Stomach (tissue), 9 donors: ENCODE data around the gene RBMS1. TPM values are rescaled to one million over a fixed set of nuclear protein-coding genes. Genes with fewer than 3 reads are reported as not detected.

ENCODE experiments used
- DNase-seq, 2 donors: peaks; one replicate each; pipeline versions ENCODE4 v3.0.0 to v3.0.0-alpha.2; 2013 to 2019
- H3K27ac ChIP-seq, 5 donors: fragments of 200-600 bp in 4 of 5; sonication (generic) in 4 of 5; one replicate each; pipeline ENCODE4 v1.5.1; 2013 to 2019; ENCODE audit warnings: mild to moderate bottlenecking in 1 of 5, moderate library complexity in 1 of 5
- H3K27me3 ChIP-seq, 3 donors: fragments of 200-600 bp; sonication (generic); one replicate each; pipeline ENCODE4 v1.5.1; 2017 to 2019; ENCODE audit warnings: mixed run types in 1 of 3
- H3K36me3 ChIP-seq, 4 donors: fragments of 200-600 bp; sonication (generic); 1 replicate in 3 of 4; 2 replicates in 1 of 4; pipeline ENCODE4 v1.5.1; 2016 to 2019
- H3K4me1 ChIP-seq, 4 donors: fragments of 200-600 bp; sonication (generic); one replicate each; pipeline ENCODE4 v1.5.1; 2016 to 2019
- H3K4me3 ChIP-seq, 4 donors: fragments of 200-600 bp; sonication (generic) in 3 of 4; one replicate each; pipeline ENCODE4 v1.5.1; 2016 to 2019; ENCODE audit warnings: mild to moderate bottlenecking in 1 of 4
- H3K9me3 ChIP-seq, 4 donors: fragments of 200-600 bp; sonication (generic); one replicate each; pipeline ENCODE4 v1.5.1; 2016 to 2019
- EP300 ChIP-seq: sonication (generic); formaldehyde crosslinking; IDR thresholded peaks from one replicate; pipeline ENCODE4 v1.6.1; 2017; ENCODE audit warnings: antibody characterized with exemption
- POLR2A ChIP-seq, 4 donors: fragments of 450-650 bp; IDR thresholded peaks; one replicate each; pipeline ENCODE4 v1.6.1; 2016; ENCODE audit warnings: antibody characterized with exemption in 4 of 4, control low read depth in 2 of 4, mild to moderate bottlenecking in 1 of 4, moderate library complexity in 1 of 4
- POLR2AphosphoS5 ChIP-seq, 3 donors: sonication (generic); formaldehyde crosslinking; IDR thresholded peaks; one replicate each; pipeline ENCODE4 v1.6.1; 2016; ENCODE audit warnings: antibody characterized with exemption in 3 of 3
- WGBS, 5 donors: extraction: QIAGEN DNeasy Blood & Tissue Kit in 3 of 5; methylation state at CpG; one replicate each; pipeline versions ENCODE4 v1.1.5 to v1.1.7; 2013 to 2018; 5-methylcytosine and 5-hydroxymethylcytosine counted together
- intact Hi-C: fragments of 100-400 bp; cut with DNase I; formaldehyde crosslinking; loops from one replicate; pipeline ENCODE4 v1.15.1; 2023; ENCODE audit warnings: low total_unique reads
- polyA plus RNA-seq, 3 donors: library from polyadenylated mRNA; stranded (reverse); fragments of 200-250 nt; gene quantifications; one replicate each; pipeline ENCODE4 v1.2.3, GENCODE V29; 2013
- total RNA-seq, 5 donors: library from RNA; depleted of rRNA; stranded (reverse); fragments of >200 nt; gene quantifications; one replicate each; pipeline versions ENCODE4 v1.1.0 to v1.2.3, GENCODE V29; 2014 to 2016
- TF ChIP-seq, protein P1 (sequence below), 7 experiments: fragments of 450-650 bp in 4 of 7; fragments of 200-600 bp in 3 of 7; sonication (generic) in 3 of 7; IDR thresholded peaks; one replicate each; pipeline ENCODE4 v1.5.1; 2016 to 2019; ENCODE audit warnings: antibody characterized with exemption in 7 of 7, control low read depth in 2 of 7, mild to moderate bottlenecking in 1 of 7
- donor health status: healthy with polysubstance abuse.
- donor health status: Bipolar disorder and iron deficiency.
- donor health status: healthy.

The RBMS1 gene
- total and polyA plus RNA-seq, 8 donors = 4.3 to 134 (median 27.8) TPM

DNA sequence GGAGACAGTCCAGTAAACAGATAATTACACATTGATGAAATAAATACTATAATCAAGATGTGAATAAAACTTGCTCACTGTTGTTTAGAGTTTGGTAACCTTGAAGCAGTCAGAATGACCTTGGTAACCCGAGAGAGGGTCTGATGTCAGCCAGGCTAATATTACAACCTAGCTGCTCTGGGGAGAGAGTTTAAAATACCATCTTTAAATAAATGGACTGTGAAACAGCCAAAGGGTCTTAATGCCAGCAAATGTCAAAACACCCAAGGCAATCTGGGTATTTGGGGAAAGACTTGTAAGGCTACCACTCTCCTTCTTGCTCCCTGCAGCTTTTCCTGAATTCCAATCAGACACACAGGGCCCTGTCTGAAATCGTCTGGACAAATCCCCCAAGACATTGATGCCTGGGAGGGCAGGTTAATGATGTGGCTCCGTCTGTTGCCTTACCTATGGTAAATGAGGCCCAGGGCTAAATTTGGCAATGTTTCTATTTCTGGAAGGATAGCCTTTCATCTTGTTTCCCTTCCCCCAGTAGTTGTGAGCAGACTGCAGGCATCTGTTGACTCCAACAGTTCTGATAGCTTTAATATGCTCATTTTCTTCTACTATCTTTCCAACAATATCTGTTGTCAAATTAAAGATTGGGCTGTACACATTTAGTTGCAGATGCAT lies 250.6 kb downstream of the RBMS1 start:
- Histone ChIP-seq H3K27me3 (no peaks in the 10 kb centered on the region), H3K4me3 (no peak overlapping the region), H3K9me3 (no peaks in the 10 kb centered on the region), H3K27ac (no peak overlapping the region), H3K4me1 (peaks cover 0 to 22% (median 9%) of the 10 kb centered on the region in 4 donors), H3K36me3 (no peaks in the 10 kb centered on the region)
- no peak for DNase-seq
- TF ChIP-seq EP300 (no peak), POLR2A (IDR thresholded peaks at IDR 0.05) (no peak), POLR2AphosphoS5 (IDR thresholded peaks at IDR 0.05) (no peak)
- TF ChIP-seq, protein P1, sequence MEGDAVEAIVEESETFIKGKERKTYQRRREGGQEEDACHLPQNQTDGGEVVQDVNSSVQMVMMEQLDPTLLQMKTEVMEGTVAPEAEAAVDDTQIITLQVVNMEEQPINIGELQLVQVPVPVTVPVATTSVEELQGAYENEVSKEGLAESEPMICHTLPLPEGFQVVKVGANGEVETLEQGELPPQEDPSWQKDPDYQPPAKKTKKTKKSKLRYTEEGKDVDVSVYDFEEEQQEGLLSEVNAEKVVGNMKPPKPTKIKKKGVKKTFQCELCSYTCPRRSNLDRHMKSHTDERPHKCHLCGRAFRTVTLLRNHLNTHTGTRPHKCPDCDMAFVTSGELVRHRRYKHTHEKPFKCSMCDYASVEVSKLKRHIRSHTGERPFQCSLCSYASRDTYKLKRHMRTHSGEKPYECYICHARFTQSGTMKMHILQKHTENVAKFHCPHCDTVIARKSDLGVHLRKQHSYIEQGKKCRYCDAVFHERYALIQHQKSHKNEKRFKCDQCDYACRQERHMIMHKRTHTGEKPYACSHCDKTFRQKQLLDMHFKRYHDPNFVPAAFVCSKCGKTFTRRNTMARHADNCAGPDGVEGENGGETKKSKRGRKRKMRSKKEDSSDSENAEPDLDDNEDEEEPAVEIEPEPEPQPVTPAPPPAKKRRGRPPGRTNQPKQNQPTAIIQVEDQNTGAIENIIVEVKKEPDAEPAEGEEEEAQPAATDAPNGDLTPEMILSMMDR (IDR thresholded peaks at IDR 0.05) = no peak
- intact Hi-C loops = no loop called here
- 59 to 83% (median 71%) methylated on average over 3 of the region's 3 CpGs for WGBS, 5 donors

DNA sequence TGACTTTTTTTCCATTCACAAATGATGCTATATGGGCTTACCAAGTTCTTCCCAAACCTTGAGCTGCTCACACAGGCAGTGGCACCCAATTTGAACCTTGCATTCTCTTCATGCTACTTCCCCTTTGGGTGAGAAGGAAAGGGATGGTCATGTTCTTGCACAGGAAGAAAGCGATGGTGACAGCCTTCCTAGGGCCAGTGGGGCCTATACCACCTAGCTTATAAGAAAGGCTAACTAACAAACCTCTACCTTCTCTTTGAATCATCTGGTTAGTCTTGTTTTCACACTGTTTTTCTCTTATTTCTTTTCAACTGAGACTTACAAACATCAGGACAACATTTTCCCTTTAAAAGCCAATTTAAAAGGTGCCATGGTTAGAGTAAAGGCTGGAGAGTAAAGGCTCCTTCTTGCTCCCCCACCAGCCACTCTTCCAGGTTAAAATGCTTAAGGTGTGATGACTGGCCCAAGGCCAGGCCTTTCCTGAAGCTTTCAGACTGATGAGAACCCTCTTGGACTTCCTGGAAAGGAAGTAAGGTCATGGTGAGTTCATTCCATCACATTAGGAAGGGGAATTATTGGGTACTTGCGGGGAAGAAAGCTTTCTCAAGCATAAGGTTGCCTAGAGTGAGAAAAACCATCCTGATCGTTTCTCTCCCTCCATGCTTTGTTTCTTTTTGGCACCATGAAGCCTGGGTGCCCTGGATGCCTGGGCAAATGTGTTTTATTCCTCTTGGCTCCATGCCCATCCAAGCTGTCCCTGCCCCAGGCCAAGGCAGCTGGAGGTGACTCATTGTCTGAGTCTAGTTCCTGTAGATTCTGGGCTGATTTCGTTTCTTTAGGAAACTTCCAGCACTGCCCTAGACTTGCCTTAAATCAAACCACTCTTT lies 252.1 kb downstream of the RBMS1 start:
- Histone ChIP-seq H3K9me3 (no peaks in the 10 kb centered on the region), H3K36me3 (no peaks in the 10 kb centered on the region), H3K4me3 (no peak overlapping the region), H3K27me3 (no peaks in the 10 kb centered on the region), H3K4me1 (peaks cover 0 to 22% (median 9%) of the 10 kb centered on the region in 4 donors), H3K27ac (peak overlapping the region in 3 of 5 donors; percentile 1 to 69 (median 39))
- DNase-seq = peak; percentile 45 to 58
- peak in 2 of 3 donors; percentile 24 to 53 for TF ChIP-seq POLR2AphosphoS5 (IDR thresholded peaks at IDR 0.05)
- TF ChIP-seq, protein P1 (IDR thresholded peaks at IDR 0.05) = no peak
- intact Hi-C loops = no loop called here
- WGBS, 5 donors = 50 to 61% (median 56%) methylated on average over 4 of the region's 4 CpGs

DNA sequence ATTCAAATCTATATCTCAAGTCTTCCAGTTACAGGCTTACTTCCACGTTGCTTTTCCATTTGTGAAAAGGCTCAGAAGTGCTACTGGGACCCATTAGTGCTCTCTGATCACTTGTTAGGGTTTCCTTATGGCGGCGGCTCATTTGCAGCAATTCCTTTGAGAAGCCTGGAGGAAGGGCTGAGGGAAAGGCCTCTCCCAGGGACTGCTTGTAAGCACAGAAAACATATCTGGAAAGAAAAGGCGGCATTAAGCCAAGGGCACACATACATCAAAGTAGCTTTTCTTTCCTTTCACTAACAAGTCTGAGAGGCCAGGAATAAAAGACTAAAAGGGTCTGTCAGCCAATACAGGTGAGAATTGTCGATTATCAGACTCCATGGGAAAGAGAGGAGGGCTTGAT lies 254.2 kb downstream of the RBMS1 start:
- H3K27me3 ChIP-seq = no peaks in the 10 kb centered on the region
- no peak for DNase-seq
- H3K9me3 ChIP-seq = no peaks in the 10 kb centered on the region
- H3K4me1 ChIP-seq = peaks cover 0 to 22% (median 9%) of the 10 kb centered on the region in 4 donors
- H3K36me3 ChIP-seq = no peaks in the 10 kb centered on the region
- H3K27ac ChIP-seq = no peak overlapping the region
- WGBS, 5 donors = 47 to 67% (median 50%) methylated on average over 5 of the region's 5 CpGs
- H3K4me3 ChIP-seq = no peak overlapping the region
- intact Hi-C loops = no loop called here
- no peak for TF ChIP-seq POLR2A (IDR thresholded peaks at IDR 0.05)
- TF ChIP-seq, protein P1 (IDR thresholded peaks at IDR 0.05) = no peak
- TF ChIP-seq POLR2AphosphoS5 (IDR thresholded peaks at IDR 0.05) = no peak
- TF ChIP-seq EP300 = no peak

DNA sequence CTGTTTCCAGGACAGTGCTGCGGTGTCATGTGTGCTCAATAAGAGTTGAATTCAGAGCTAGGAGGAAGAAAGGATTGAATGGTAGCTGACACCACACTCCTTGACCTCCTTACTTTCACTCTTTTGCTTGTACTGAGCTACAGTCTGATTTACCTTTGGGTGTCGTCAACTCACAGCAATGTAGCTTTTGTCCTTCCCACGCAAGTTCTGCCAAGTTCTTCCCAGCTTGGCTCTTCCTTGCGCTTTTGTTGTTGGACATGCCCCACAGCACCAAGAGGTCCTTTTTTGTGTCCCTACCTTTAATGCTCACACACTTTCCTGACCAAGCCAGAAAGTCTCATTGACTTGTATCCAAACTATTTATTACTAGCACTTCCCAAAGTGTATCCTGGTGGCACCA lies 255.2 kb downstream of the RBMS1 start:
- H3K4me1 ChIP-seq = peaks cover 0 to 22% (median 9%) of the 10 kb centered on the region in 4 donors
- intact Hi-C loops = no loop called here
- WGBS, 5 donors = 62 to 82% (median 77%) methylated on average over 4 of the region's 4 CpGs
- H3K27ac ChIP-seq = no peak overlapping the region
- H3K27me3 ChIP-seq = no peaks in the 10 kb centered on the region
- TF ChIP-seq POLR2AphosphoS5 (IDR thresholded peaks at IDR 0.05) = no peak
- TF ChIP-seq, protein P1 (IDR thresholded peaks at IDR 0.05) = no peak
- TF ChIP-seq POLR2A (IDR thresholded peaks at IDR 0.05) = no peak
- no peak for TF ChIP-seq EP300
- H3K9me3 ChIP-seq = no peaks in the 10 kb centered on the region
- no peak for DNase-seq
- no peaks in the 10 kb centered on the region for H3K36me3 ChIP-seq
- H3K4me3 ChIP-seq = no peak overlapping the region
